H1 (cell line): ENCODE data around the gene ANKRD11. TPM values are rescaled to one million over a fixed set of nuclear protein-coding genes. Genes with fewer than 3 reads are reported as not detected.
A peak's percentile ranks its signal among the peaks of the same experiment; 100 is the strongest.

Experiments used
- CTCF ChIA-PET: fragments of 300-600 bp; sonication (Branson Sonifier 250); formaldehyde crosslinking; loops from one replicate; lab custom pipeline; 2021; ENCODE audit not compliant: partially characterized antibody; lab: Charles Lee
- POLR2A ChIA-PET: fragments of 300-600 bp; sonication (Branson Sonifier 250); formaldehyde crosslinking; loops from one replicate; lab custom pipeline; 2021; ENCODE audit warnings: inconsistent platforms; ENCODE audit not compliant: partially characterized antibody; lab: Charles Lee
- DNase-seq, 2 experiments: peaks; one replicate each; pipeline versions ENCODE4 v3.0.0 to v3.0.0-alpha.2; 2010 to 2022; ENCODE audit warnings: low spot score in 2 of 2, low read depth in 1 of 2, mixed read lengths in 1 of 2
- FAIRE-seq: peaks from 2 replicates; lab custom pipeline; 2011; peaks lifted over from hg19 to GRCh38; lab: Jason Lieb, UNC
- H2AFZ ChIP-seq: 2 replicates; pipeline ENCODE4 v1.8.1; 2012; ENCODE audit warnings: low read length, inconsistent platforms
- H2AK5ac ChIP-seq: 2 replicates; pipeline ENCODE4 v1.6.1; 2013; ENCODE audit warnings: low read depth, low read length
- H2BK120ac ChIP-seq: replicated peaks from 2 replicates; pipeline ENCODE3; 2013; ENCODE audit warnings: low read depth, low read length, inconsistent platforms
- H2BK12ac ChIP-seq: 2 replicates; pipeline ENCODE4 v1.6.1; 2013; ENCODE audit warnings: low read depth, low read length
- H2BK15ac ChIP-seq: 2 replicates; pipeline ENCODE4 v1.6.1; 2013; ENCODE audit warnings: low read length
- H2BK20ac ChIP-seq: 2 replicates; pipeline ENCODE4 v1.6.1; 2013; ENCODE audit warnings: low read length
- H2BK5ac ChIP-seq: 2 replicates; pipeline ENCODE4 v1.6.1; 2013; ENCODE audit warnings: low read depth, low read length
- H3K14ac ChIP-seq: 2 replicates; pipeline ENCODE4 v1.6.1; 2013; ENCODE audit warnings: inconsistent platforms; ENCODE audit not compliant: insufficient read length
- H3K18ac ChIP-seq: 2 replicates; pipeline ENCODE4 v1.6.1; 2013; ENCODE audit warnings: low read length; ENCODE audit errors: extremely low read depth
- H3K23ac ChIP-seq: 2 replicates; pipeline ENCODE4 v1.6.1; 2013; ENCODE audit warnings: inconsistent platforms; ENCODE audit not compliant: insufficient read length
- H3K23me2 ChIP-seq: 2 replicates; pipeline ENCODE4 v1.6.1; 2013; ENCODE audit warnings: low read depth, low read length
- H3K27ac ChIP-seq: 2 replicates; pipeline ENCODE4 v1.6.1; 2011; ENCODE audit warnings: low read depth, low read length, inconsistent platforms
- H3K27me3 ChIP-seq, 4 experiments: replicated peaks in 1 of 4; 1 replicate in 1 of 4; 2 replicates in 3 of 4; pipeline versions ENCODE4 v1.6.1 to v1.8.1; 2011 to 2013; ENCODE audit warnings: low read length in 3 of 4, mild to moderate bottlenecking in 3 of 4, inconsistent platforms in 2 of 4, mixed read lengths in 2 of 4, moderate library complexity in 1 of 4; ENCODE audit not compliant: control insufficient read depth in 3 of 4, insufficient read depth in 3 of 4; ENCODE audit errors: extremely low read depth in 1 of 4
- H3K36me3 ChIP-seq, 4 experiments: 2 replicates each; pipeline versions ENCODE4 v1.6.1 to v1.8.1; 2011 to 2013; ENCODE audit warnings: mild to moderate bottlenecking in 4 of 4, low read length in 3 of 4, moderate library complexity in 2 of 4, control low read depth in 1 of 4, inconsistent platforms in 1 of 4; ENCODE audit not compliant: insufficient read depth in 4 of 4, control insufficient read depth in 2 of 4
- H3K4ac ChIP-seq: replicated peaks from 2 replicates; pipeline ENCODE3; 2013; ENCODE audit warnings: low read length, low read depth, mixed read lengths, inconsistent platforms; ENCODE audit not compliant: insufficient read length
- H3K4me1 ChIP-seq, 4 experiments: replicated peaks in 1 of 4; 1 replicate in 1 of 4; 2 replicates in 3 of 4; pipeline versions ENCODE4 v1.6.1 to v1.8.1; 2011 to 2013; ENCODE audit warnings: low read length in 3 of 4, inconsistent platforms in 2 of 4, mixed read lengths in 1 of 4; ENCODE audit not compliant: insufficient read depth in 4 of 4, control insufficient read depth in 3 of 4
- H3K4me2 ChIP-seq, 2 experiments: 2 replicates each; pipeline versions ENCODE4 v1.6.1 to v1.8.1; 2011 to 2013; ENCODE audit warnings: low read depth in 2 of 2, low read length in 2 of 2, control low read depth in 1 of 2, inconsistent platforms in 1 of 2, mild to moderate bottlenecking in 1 of 2; ENCODE audit not compliant: insufficient read depth in 1 of 2
- H3K4me3 ChIP-seq, 4 experiments: fragments of 200-600, 300-600 bp in 1 of 4; sonication (generic), shearing (Covaris generic), sonication (Bioruptor Twin) in 1 of 4; 2 replicates each; pipeline versions ENCODE4 v1.5.1 to v1.8.1; 2011 to 2016; ENCODE audit warnings: low read length in 4 of 4, low read depth in 3 of 4, control low read depth in 2 of 4, inconsistent platforms in 2 of 4, mild to moderate bottlenecking in 2 of 4, mixed read lengths in 1 of 4, moderate library complexity in 1 of 4; ENCODE audit not compliant: insufficient read depth in 2 of 4; ENCODE audit errors: extremely low read depth in 1 of 4
- H3K56ac ChIP-seq: replicated peaks from 2 replicates; pipeline ENCODE3; 2013; ENCODE audit warnings: low read depth, mild to moderate bottlenecking, mixed read lengths, low read length, inconsistent platforms; ENCODE audit not compliant: insufficient read length
- H3K79me1 ChIP-seq: 2 replicates; pipeline ENCODE4 v1.6.1; 2013; ENCODE audit warnings: low read depth, low read length, control low read depth
- H3K79me2 ChIP-seq, 2 experiments: 2 replicates each; pipeline versions ENCODE4 v1.6.1 to v1.8.1; 2012 to 2013; ENCODE audit warnings: low read length in 2 of 2, mild to moderate bottlenecking in 2 of 2, inconsistent platforms in 1 of 2; ENCODE audit not compliant: insufficient read depth in 2 of 2, control insufficient read depth in 1 of 2
- H3K9ac ChIP-seq, 4 experiments: replicated peaks in 1 of 4; 1 replicate in 1 of 4; 2 replicates in 3 of 4; pipeline versions ENCODE4 v1.6.1 to v1.8.1; 2011 to 2013; ENCODE audit warnings: low read depth in 3 of 4, low read length in 3 of 4, control low read depth in 2 of 4, mild to moderate bottlenecking in 2 of 4, moderate library complexity in 2 of 4, inconsistent platforms in 1 of 4; ENCODE audit errors: extremely low read depth in 1 of 4
- H3K9me3 ChIP-seq, 2 experiments: 2 replicates each; pipeline versions ENCODE4 v1.6.1 to v1.8.1; 2012 to 2013; ENCODE audit warnings: mild to moderate bottlenecking in 2 of 2, moderate library complexity in 2 of 2, control low read depth in 1 of 2, inconsistent platforms in 1 of 2, low read depth in 1 of 2, low read length in 1 of 2, mixed read lengths in 1 of 2; ENCODE audit not compliant: insufficient read depth in 2 of 2
- H4K20me1 ChIP-seq, 2 experiments: replicated peaks in 1 of 2; 2 replicates each; pipeline versions ENCODE3 to v1.8.1; 2011 to 2013; ENCODE audit warnings: inconsistent platforms in 2 of 2, low read length in 2 of 2, mild to moderate bottlenecking in 1 of 2; ENCODE audit not compliant: insufficient read depth in 2 of 2, control insufficient read depth in 1 of 2
- H4K5ac ChIP-seq: 2 replicates; pipeline ENCODE4 v1.6.1; 2013; ENCODE audit warnings: low read length, low read depth, mixed read lengths, inconsistent platforms; ENCODE audit not compliant: insufficient read length
- H4K8ac ChIP-seq: 2 replicates; pipeline ENCODE4 v1.8.0; 2013; ENCODE audit warnings: mild to moderate bottlenecking, moderate library complexity, low read length, inconsistent platforms; ENCODE audit not compliant: insufficient read depth; ENCODE audit errors: extremely low read depth
- H4K91ac ChIP-seq: replicated peaks from 2 replicates; pipeline ENCODE3; 2013; ENCODE audit warnings: low read length, mixed read lengths, inconsistent platforms; ENCODE audit not compliant: insufficient read length
- CEBPB ChIP-seq: IDR thresholded peaks from 2 replicates; pipeline ENCODE4 v1.6.1; 2012; ENCODE audit warnings: low read depth, low read length
- HDAC2 ChIP-seq, 2 experiments: fragments of 300-600 bp in 1 of 2; sonication (generic) in 1 of 2; IDR thresholded peaks; 2 replicates each; pipeline ENCODE4 v1.6.1; 2011 to 2012; ENCODE audit warnings: low read depth in 2 of 2, low read length in 2 of 2, mild to moderate bottlenecking in 2 of 2, moderate library complexity in 2 of 2, borderline replicate concordance in 1 of 2, inconsistent platforms in 1 of 2
- MAFK ChIP-seq: IDR thresholded peaks from 2 replicates; pipeline ENCODE4 v1.6.1; 2012; ENCODE audit warnings: low read depth, mild to moderate bottlenecking, improper control_type of control experiment, low read length
- RXRA ChIP-seq: IDR thresholded peaks from 2 replicates; pipeline ENCODE4 v1.6.1; 2011; ENCODE audit warnings: low read depth, mild to moderate bottlenecking, low read length, moderate library complexity; ENCODE audit not compliant: insufficient read depth
- SIRT6 ChIP-seq: IDR thresholded peaks from one replicate; pipeline ENCODE4 v1.7.1; 2012; ENCODE audit warnings: low read length, inconsistent platforms
- SP1 ChIP-seq: IDR thresholded peaks from 2 replicates; pipeline ENCODE4 v1.6.1; 2011; ENCODE audit warnings: low read depth, low read length
- SUZ12 ChIP-seq: fragments of 200-600 bp; sonication (generic); IDR thresholded peaks from 2 replicates; pipeline ENCODE4 v1.6.1; 2012; ENCODE audit warnings: mild to moderate bottlenecking, inconsistent platforms, low read length, moderate library complexity, mixed read lengths
- TCF12 ChIP-seq: IDR thresholded peaks from 2 replicates; pipeline ENCODE4 v1.6.1; 2011; ENCODE audit warnings: low read depth, mild to moderate bottlenecking, low read length
- WGBS, 2 experiments: shearing (Covaris generic) in 1 of 2; methylation state at CpG; one replicate each; pipeline versions ENCODE4 v1.1.6 to v1.1.7; 2013 to 2015; ENCODE audit warnings: low lambda C conversion rate in 2 of 2, mixed read lengths in 2 of 2, inconsistent platforms in 1 of 2, low coverage in 1 of 2, missing lambda C conversion rate in 1 of 2; ENCODE audit not compliant: insufficient replicate concordance in 2 of 2, insufficient coverage in 1 of 2, insufficient read length in 1 of 2; ENCODE audit errors: extremely low coverage in 1 of 2, missing lambda C conversion rate in 1 of 2; 5-methylcytosine and 5-hydroxymethylcytosine counted together
- polyA plus RNA-seq, 7 experiments: library from polyadenylated mRNA; depleted of rRNA in 3 of 7; stranded (reverse) in 5 of 7; unstranded in 2 of 7; fragments of >200 nt in 5 of 7; fragments of 200-250 nt in 2 of 7; gene quantifications; 1 replicate in 5 of 7; 2 replicates in 1 of 7; 4 replicates in 1 of 7; pipeline versions ENCODE4 v1.2.1 to v1.2.3, GENCODE V29; 2011 to 2013; ENCODE audit warnings: missing spikeins in 2 of 7, mixed read lengths in 2 of 7
- total RNA-seq: library from RNA; stranded (reverse); fragmentation: NEBNext Ultra II Directional; extraction: Animal tissue kit (Norgen Biotek cat#: 25700); gene quantifications from 2 replicates; pipeline ENCODE4 v1.2.1, GENCODE V29; 2021

ANKRD11 gene
- total and polyA plus RNA-seq, 2 of the 8 experiments (the other 6 are each of a cell fraction or from before 2014, with no cell fraction given), result 46.5 to 142 TPM

- FAIRE-seq, result no peak
- ChIA-PET POLR2A (interaction anchor here (0.6 to 2.3 kb wide), 5 partner anchors 12 to 49 kb away, joined by 3 to 8 read pairs (median 3); no protein-coding TSS in a partner anchor), CTCF (interaction anchor here (0.8 to 2.9 kb wide), 5 partner anchors 14 to 62 kb away, joined by 3 to 10 read pairs (median 4); no protein-coding TSS in a partner anchor)
- Histone ChIP-seq H3K4me2 (peak overlapping the region in 1 of 2 experiments; percentile 26; a peak in 1 of 4 replicates), H2AFZ (no peak overlapping the region), H3K79me2 (peaks cover 29 to 98% of the 10 kb centered on the region in 2 experiments), H2BK5ac (peak overlapping the region; percentile 81; the same call in 1 of the 2 replicates), H3K14ac (no peak overlapping the region), H3K23me2 (no peaks in the 10 kb centered on the region), H3K9me3 (no peaks in the 10 kb centered on the region), H3K9ac (no peak overlapping the region), H2BK120ac (no peak overlapping the region), H3K4ac (no peak overlapping the region), H2BK20ac (no peak overlapping the region), H3K36me3 (no peaks in the 10 kb centered on the region), H2BK15ac (no peak overlapping the region), H3K27ac (no peak overlapping the region), H2BK12ac (no peak overlapping the region), H3K4me1 (peaks cover 2 to 28% (median 13%) of the 10 kb centered on the region in 4 experiments), H4K91ac (no peak overlapping the region), H3K4me3 (no peak overlapping the region), H3K56ac (no peak overlapping the region), H3K23ac (no peak overlapping the region), H4K5ac (no peak overlapping the region), H3K79me1 (peaks cover 24% of the 10 kb centered on the region), H3K27me3 (no peaks in the 10 kb centered on the region), H4K8ac (no peak overlapping the region), H3K18ac (no peak overlapping the region), H2AK5ac (0 out of 2 replicates have a peak overlapping the region, but pooled peaks have one; percentile 65), H4K20me1 (peaks cover 51% of the 10 kb centered on the region in 2 experiments)
- DNase-seq, result no peak
- WGBS, 2 experiments, result 96% methylated on average over 12 of the region's 12 CpGs; no CpG with 5 or more reads in 1 of the 2 experiments
- TF ChIP-seq SIRT6, result no peak
- no peak for TF ChIP-seq TCF12
- TF ChIP-seq HDAC2 (IDR thresholded peaks at IDR 0.05; ENCODE audit: borderline replicate concordance in 1 of 2, low read depth in 2 of 2, low read length in 2 of 2), result no peak
- TF ChIP-seq CEBPB, result no peak
- TF ChIP-seq RXRA, result no peak
- no peak for TF ChIP-seq SUZ12
- no peak for TF ChIP-seq MAFK
- no peak for TF ChIP-seq SP1
These were observed 106.1 kb downstream of the ANKRD11 start for GRCh38 chr16:89384282-89384681.
